ENCODE results near the gene RHBDL1. TPM values are rescaled to one million over a fixed set of nuclear protein-coding genes. Genes with fewer than 3 reads are reported as not detected.

RHBDL1 gene
- total and polyA plus RNA-seq, 9 of the 15 experiments (the other 6 are each of a cell fraction or from before 2014, with no cell fraction given), result 0.03 to 5.6 (median 1.3) TPM; not detected in 1

- TF ChIP-seq ARID4B (CRISPR knock-in tag; IDR thresholded peaks at IDR 0.05) (no peak), MBD1 (CRISPR knock-in tag; IDR thresholded peaks at IDR 0.05) (no peak), AFF4 (CRISPR knock-in tag; IDR thresholded peaks at IDR 0.05) (no peak), MCM7 (IDR thresholded peaks at IDR 0.05) (no peak), ARID3A (IDR thresholded peaks at IDR 0.05; ENCODE audit: borderline replicate concordance, low read depth, low read length) (no peak), TFAM (CRISPR knock-in tag; conservative IDR thresholded peaks at IDR 0.05) (no peak), ZFP1 (CRISPR knock-in tag; IDR thresholded peaks at IDR 0.05) (no peak), ZMIZ1 (IDR thresholded peaks at IDR 0.05; ENCODE audit: low read depth in 2 of 2, low read length in 2 of 2) (no peak), DNMT1 (IDR thresholded peaks at IDR 0.05) (no peak), PRMT5 (CRISPR knock-in tag; IDR thresholded peaks at IDR 0.05) (no peak)
These were observed 51.2 kb downstream of the RHBDL1 start, which contains the start of the genes CCDC78 and HAGHL (continued) for GRCh38 chr16:726438-727290.

Measured in K562 (cell line).